ENCODE data around the gene ABHD12.

Gene ABHD12

DNA sequence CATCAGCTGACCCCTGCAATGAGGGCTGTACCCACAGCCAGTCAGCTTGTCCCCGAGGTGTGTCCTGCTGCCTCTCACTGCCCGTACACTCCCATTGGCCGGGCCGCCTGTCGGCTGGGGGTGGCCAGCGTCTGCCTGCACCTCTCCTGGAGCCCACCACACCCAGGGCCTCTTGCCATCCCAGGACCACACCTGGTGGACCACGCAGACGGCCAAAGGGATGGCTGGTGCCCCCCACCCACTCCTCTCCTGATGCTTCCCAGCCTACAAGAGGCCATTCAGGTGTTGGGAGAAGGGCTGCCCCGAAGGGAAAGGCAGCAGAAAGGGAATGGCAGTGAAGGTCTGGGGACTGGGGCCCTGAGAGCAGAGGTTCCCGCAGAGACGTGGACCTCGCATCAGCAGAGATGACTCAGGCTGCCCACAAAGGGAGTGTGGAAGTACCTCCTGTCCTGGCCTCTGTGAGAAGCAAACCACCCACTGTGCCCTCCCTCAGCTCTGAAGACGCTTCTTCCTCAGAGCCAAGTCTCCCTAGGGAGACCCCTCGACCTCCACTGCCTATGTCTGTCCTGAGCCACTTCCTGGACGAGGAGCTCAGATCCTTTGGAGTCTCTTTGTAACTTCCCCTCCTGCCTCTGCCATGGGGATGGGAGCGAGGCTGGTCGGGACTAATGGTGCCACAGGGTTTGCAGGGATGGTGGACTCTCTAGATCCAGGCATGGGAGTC is 81.8 kb downstream of the ABHD12 start:
- H3K27ac ChIP-seq: peak overlapping the region; percentile 90
- TF ChIP-seq, protein P1, sequence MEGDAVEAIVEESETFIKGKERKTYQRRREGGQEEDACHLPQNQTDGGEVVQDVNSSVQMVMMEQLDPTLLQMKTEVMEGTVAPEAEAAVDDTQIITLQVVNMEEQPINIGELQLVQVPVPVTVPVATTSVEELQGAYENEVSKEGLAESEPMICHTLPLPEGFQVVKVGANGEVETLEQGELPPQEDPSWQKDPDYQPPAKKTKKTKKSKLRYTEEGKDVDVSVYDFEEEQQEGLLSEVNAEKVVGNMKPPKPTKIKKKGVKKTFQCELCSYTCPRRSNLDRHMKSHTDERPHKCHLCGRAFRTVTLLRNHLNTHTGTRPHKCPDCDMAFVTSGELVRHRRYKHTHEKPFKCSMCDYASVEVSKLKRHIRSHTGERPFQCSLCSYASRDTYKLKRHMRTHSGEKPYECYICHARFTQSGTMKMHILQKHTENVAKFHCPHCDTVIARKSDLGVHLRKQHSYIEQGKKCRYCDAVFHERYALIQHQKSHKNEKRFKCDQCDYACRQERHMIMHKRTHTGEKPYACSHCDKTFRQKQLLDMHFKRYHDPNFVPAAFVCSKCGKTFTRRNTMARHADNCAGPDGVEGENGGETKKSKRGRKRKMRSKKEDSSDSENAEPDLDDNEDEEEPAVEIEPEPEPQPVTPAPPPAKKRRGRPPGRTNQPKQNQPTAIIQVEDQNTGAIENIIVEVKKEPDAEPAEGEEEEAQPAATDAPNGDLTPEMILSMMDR (conservative IDR thresholded peaks at IDR 0.05; ENCODE audit: low read depth): no peak
- no peak for DNase-seq (ENCODE audit: low spot score)
- ChIA-PET CTCF (interaction anchor here (0.8 kb wide), 1 partner anchor 96 kb away, joined by 4 read pairs; no protein-coding TSS in a partner anchor), POLR2A (ENCODE audit: low non-redundant PET) (no interaction called here)

DNA sequence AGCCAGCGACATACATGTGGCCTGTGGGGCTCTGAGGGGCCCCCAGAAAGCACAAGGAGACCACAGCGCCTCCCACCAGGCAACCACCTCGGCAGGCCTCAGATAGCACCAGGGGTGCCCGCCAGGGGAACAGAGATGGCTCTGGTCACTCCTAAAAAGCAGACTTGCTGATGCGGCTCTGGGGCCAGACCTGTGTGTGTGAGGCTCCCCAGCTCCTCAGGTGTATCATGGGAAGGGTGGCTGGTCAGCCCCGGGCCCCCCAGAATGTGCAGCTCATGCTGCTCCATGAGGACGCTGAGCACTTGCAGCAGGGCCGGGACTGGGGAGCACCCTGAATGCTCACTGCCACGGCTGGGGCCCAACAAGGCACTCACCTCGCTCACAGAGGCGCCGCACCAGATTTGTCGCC is 82.5 kb downstream of the ABHD12 start:
- POLR2A ChIA-PET (ENCODE audit: low non-redundant PET): no interaction called here
- TF ChIP-seq, protein P1 (conservative IDR thresholded peaks at IDR 0.05; ENCODE audit: low read depth): no peak
- CTCF ChIA-PET: interaction anchor here (0.8 kb wide), 1 partner anchor 95 kb away, joined by 4 read pairs; no protein-coding TSS in a partner anchor
- H3K27ac ChIP-seq: peak overlapping the region; percentile 90
- no peak for DNase-seq (ENCODE audit: low spot score)

DNA sequence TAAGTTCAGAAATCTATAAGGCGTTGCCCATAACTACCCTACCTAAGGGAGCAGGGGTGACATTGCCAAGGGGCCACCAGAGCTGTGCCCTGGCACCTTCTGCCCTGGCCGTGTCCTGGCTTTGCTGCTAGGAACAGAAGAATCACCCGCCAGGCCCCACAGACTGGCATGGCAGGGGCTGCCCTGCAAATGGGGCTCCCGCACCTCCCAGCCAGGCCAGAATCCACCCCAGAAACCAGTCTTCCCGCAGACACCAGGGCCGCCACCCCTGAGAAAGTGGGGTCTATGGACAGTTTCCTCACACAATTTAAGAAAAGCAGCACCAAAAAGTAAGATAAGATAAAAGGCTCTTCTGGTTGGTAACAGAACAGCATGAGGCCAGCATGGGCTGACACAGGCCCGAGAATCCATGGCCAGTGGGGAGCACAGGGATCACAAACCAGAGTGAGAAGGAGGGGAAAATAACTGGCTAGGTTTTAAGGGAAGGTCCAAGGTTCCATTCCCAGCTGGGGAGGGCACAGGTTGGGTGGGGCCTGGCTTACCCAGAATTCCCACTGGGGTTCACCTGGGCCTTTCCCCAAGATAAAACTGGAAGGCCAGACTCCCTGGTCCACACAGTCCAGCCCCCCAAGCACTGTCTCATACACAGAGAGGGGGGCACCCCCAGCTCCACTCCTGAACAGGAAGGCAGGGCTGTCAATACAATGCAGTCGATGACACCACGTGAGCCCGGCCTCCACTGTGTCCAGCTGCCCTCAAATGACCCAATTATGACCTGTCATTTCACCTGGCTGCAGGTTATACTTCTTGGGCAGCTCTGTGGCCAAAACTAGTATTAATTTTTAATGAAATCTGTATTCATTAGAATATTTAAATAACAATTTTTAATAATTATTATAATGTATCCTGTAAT is 83.4 kb downstream of the ABHD12 start:
- H3K27ac ChIP-seq: peak overlapping the region; percentile 90
- ChIA-PET POLR2A (ENCODE audit: low non-redundant PET) (no interaction called here), CTCF (no interaction called here)
- DNase-seq (ENCODE audit: low spot score): no peak
- TF ChIP-seq, protein P1 (conservative IDR thresholded peaks at IDR 0.05; ENCODE audit: low read depth): no peak

DNA sequence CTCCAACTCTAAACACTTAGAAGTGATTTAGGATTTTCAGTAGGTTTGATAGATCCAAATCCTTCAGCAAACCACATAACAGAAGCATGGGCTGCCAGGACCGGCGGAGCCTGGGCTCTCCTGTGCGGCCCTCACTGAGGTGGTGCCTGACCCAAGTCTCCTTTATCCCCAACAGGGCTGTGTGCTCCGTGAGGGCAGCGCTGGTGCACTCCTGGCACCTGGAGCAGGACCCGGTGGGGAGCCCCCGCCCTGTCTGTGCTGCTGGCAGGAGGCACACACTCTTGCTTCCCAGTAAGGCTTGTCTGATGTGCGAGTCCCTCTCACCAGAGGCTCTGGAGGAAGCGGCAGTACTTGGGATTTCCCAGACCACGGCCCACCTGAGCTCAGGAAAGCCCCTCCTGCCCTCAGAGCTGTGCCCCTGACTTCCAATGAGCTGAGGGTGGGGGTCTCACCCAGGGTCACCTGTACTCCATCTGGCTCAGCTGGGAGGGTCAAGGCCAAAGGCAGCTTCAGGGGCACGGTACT is 86.5 kb downstream of the ABHD12 start:
- no peak for DNase-seq (ENCODE audit: low spot score)
- H3K27ac ChIP-seq: peak overlapping the region; percentile 43
- POLR2A ChIA-PET (ENCODE audit: low non-redundant PET): no interaction called here
- CTCF ChIA-PET: no interaction called here
- TF ChIP-seq, protein P1 (conservative IDR thresholded peaks at IDR 0.05; ENCODE audit: low read depth): no peak

DNA sequence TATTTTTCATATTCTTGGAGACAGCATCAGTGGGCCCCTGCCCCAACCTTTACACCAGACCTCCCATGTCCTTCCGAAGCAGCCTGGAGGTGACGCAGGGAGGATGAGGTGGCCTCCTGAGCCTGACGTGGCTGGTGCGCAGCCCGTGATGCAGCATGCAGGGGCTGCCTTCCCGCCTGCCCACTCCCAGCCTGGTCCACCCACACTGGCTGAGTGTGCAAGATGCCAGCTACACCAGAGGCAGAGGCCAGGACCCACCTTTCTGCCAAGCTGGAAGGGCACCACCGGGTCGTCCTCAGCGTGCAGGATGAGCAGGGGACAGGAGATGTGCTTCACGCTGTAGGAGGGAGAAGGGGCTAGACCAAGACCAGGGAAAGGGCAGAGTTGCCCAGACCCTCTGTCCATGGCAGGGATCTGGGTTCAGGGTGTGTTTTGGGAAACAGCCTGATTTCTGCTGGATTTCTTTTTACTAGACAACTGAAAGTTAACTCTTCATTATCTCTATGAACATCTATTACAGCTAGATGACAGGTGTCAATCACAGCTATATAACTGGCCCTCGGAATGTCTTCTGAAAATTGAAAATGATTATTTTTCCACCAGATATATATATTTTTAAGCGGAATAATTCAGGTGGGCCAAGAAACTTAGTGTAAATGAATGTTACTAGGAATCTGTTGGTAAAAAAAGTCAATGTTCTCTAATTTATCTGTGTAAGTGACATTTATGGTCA is 87.2 kb downstream of the ABHD12 start:
- no peak for DNase-seq (ENCODE audit: low spot score)
- CTCF ChIA-PET: no interaction called here

More for the DNA sequence above, 87.2 kb downstream of the ABHD12 start:
- POLR2A ChIA-PET (ENCODE audit: low non-redundant PET): no interaction called here
- H3K27ac ChIP-seq: peak overlapping the region; percentile 73; the same call in 1 of the 2 replicates
- TF ChIP-seq, protein P1 (conservative IDR thresholded peaks at IDR 0.05; ENCODE audit: low read depth): no peak

Data from RWPE1 (cell line).